Measurements from ENCODE around the gene ARFGEF2. TPM values are rescaled to one million over a fixed set of nuclear protein-coding genes. Genes with fewer than 3 reads are reported as not detected.

Gene ARFGEF2
- total and polyA plus RNA-seq, 10 of the 15 experiments (the other 5 are each of a cell fraction or from before 2014, with no cell fraction given) = 5.2 to 24.1 (median 17.7) TPM

DNA sequence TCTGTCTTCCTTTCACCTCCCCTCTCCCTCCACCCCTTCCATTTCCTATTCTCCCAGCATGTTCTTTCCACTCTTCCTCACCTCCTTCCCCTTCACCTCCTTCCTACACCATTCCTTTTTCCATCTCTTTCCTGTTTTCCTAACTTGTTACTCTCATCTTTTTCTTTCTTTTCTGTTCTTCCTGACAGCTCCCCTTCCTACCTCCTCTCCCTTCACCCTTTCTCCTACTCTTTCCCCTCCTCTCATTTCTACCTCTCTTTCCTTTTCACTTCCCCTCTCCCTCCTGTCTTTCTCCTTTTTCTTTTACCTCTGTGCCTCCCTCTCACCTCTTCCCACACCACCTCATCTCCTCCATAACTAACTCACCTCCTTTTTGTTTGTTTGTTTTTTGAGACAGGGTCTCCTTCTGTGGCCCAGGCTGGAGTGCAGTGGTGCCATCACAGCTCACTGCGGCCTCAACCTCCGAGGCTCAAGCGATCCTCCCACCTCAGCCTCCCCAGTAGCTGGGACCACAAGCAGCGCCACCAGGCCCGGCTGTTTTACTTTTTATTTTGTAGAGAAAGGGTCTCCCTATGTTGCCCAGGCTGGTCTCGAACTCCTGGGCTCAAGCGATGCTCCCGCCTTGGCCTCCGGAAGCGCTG, 864 bp upstream of the ARFGEF2 start (continued):
- TF ChIP-seq, protein P1, sequence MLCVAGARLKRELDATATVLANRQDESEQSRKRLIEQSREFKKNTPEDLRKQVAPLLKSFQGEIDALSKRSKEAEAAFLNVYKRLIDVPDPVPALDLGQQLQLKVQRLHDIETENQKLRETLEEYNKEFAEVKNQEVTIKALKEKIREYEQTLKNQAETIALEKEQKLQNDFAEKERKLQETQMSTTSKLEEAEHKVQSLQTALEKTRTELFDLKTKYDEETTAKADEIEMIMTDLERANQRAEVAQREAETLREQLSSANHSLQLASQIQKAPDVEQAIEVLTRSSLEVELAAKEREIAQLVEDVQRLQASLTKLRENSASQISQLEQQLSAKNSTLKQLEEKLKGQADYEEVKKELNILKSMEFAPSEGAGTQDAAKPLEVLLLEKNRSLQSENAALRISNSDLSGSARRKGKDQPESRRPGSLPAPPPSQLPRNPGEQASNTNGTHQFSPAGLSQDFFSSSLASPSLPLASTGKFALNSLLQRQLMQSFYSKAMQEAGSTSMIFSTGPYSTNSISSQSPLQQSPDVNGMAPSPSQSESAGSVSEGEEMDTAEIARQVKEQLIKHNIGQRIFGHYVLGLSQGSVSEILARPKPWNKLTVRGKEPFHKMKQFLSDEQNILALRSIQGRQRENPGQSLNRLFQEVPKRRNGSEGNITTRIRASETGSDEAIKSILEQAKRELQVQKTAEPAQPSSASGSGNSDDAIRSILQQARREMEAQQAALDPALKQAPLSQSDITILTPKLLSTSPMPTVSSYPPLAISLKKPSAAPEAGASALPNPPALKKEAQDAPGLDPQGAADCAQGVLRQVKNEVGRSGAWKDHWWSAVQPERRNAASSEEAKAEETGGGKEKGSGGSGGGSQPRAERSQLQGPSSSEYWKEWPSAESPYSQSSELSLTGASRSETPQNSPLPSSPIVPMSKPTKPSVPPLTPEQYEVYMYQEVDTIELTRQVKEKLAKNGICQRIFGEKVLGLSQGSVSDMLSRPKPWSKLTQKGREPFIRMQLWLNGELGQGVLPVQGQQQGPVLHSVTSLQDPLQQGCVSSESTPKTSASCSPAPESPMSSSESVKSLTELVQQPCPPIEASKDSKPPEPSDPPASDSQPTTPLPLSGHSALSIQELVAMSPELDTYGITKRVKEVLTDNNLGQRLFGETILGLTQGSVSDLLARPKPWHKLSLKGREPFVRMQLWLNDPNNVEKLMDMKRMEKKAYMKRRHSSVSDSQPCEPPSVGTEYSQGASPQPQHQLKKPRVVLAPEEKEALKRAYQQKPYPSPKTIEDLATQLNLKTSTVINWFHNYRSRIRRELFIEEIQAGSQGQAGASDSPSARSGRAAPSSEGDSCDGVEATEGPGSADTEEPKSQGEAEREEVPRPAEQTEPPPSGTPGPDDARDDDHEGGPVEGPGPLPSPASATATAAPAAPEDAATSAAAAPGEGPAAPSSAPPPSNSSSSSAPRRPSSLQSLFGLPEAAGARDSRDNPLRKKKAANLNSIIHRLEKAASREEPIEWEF (IDR thresholded peaks at IDR 0.05; ENCODE audit: insufficient replicate concordance, low read depth, low read length) = no peak
- TF ChIP-seq SMARCA5 (IDR thresholded peaks at IDR 0.05) = peak; percentile 73
- TF ChIP-seq ASH2L (IDR thresholded peaks at IDR 0.05; ENCODE audit: borderline replicate concordance, low read depth) = no peak
- 0 out of 2 replicates have a peak, but pooled peaks have one; percentile 34 for TF ChIP-seq ZNF24 (IDR thresholded peaks at IDR 0.05)
- no peak for TF ChIP-seq NFYB (IDR thresholded peaks at IDR 0.05; ENCODE audit: insufficient read depth, low read depth, low read length)
- no peak for TF ChIP-seq SREBF2 (IDR thresholded peaks at IDR 0.05; ENCODE audit: low read length)
- TF ChIP-seq ZNF622 (IDR thresholded peaks at IDR 0.05) = no peak
- no peak for TF ChIP-seq MYB (IDR thresholded peaks at IDR 0.05; ENCODE audit: borderline replicate concordance, low read depth, low read length)
- no peak for TF ChIP-seq BACH1 (IDR thresholded peaks at IDR 0.05; ENCODE audit: borderline replicate concordance)
- peak; percentile 76; the same call in 1 of the 2 replicates for TF ChIP-seq YBX1 (IDR thresholded peaks at IDR 0.05)
